Astrocyte (in vitro differentiated cells and primary cell): ENCODE data around the gene NRG3. TPM values are rescaled to one million over a fixed set of nuclear protein-coding genes. Genes with fewer than 3 reads are reported as not detected.

Experiments
- DNase-seq: peaks from one replicate; pipeline ENCODE4 v3.0.0-alpha.2; 2010; ENCODE audit warnings: low read depth
- FAIRE-seq: peaks from 2 replicates; lab custom pipeline; 2011; peaks lifted over from hg19 to GRCh38; lab: Jason Lieb, UNC
- H2AFZ ChIP-seq: 2 replicates; pipeline ENCODE4 v1.6.0; 2012; ENCODE audit warnings: low read depth, low read length, inconsistent platforms
- H3K27ac ChIP-seq: 2 replicates; pipeline ENCODE4 v1.5.1; 2011; ENCODE audit warnings: low read depth, low read length, inconsistent platforms
- H3K27me3 ChIP-seq: 2 replicates; pipeline ENCODE4 v1.6.0; 2011; ENCODE audit warnings: low read length, inconsistent platforms; ENCODE audit not compliant: insufficient read depth
- H3K36me3 ChIP-seq: 2 replicates; pipeline ENCODE4 v1.5.1; 2011; ENCODE audit warnings: low read length, inconsistent platforms; ENCODE audit not compliant: insufficient read depth
- H3K4me1 ChIP-seq: 2 replicates; pipeline ENCODE4 v1.5.1; 2011; ENCODE audit warnings: low read length, inconsistent platforms; ENCODE audit not compliant: insufficient read depth
- H3K4me2 ChIP-seq: 2 replicates; pipeline ENCODE4 v1.6.0; 2012; ENCODE audit warnings: low read length, inconsistent platforms
- H3K4me3 ChIP-seq: 2 replicates; pipeline ENCODE4 v1.5.1; 2011; ENCODE audit warnings: low read depth, mild to moderate bottlenecking, low read length, inconsistent platforms; ENCODE audit not compliant: insufficient read depth
- H3K79me2 ChIP-seq: 2 replicates; pipeline ENCODE4 v1.6.0; 2012; ENCODE audit warnings: mild to moderate bottlenecking, low read length, inconsistent platforms; ENCODE audit not compliant: insufficient read depth
- H3K9ac ChIP-seq: 2 replicates; pipeline ENCODE4 v1.6.0; 2012; ENCODE audit warnings: mild to moderate bottlenecking, low read length, inconsistent platforms
- H3K9me3 ChIP-seq: 2 replicates; pipeline ENCODE4 v1.5.1; 2012; ENCODE audit warnings: low read depth, mild to moderate bottlenecking, low read length, inconsistent platforms; ENCODE audit not compliant: insufficient read depth
- H4K20me1 ChIP-seq: 2 replicates; pipeline ENCODE4 v1.6.0; 2012; ENCODE audit warnings: low read length, inconsistent platforms; ENCODE audit not compliant: insufficient read depth
- H3K27ac Mint-ChIP-seq: one replicate; pipeline ENCODE4 v1.8.0; 2021; ENCODE audit warnings: mild to moderate bottlenecking, mixed read lengths; ENCODE audit not compliant: unreplicated experiment
- H3K27me3 Mint-ChIP-seq: one replicate; pipeline ENCODE4 v1.8.0; 2021; ENCODE audit warnings: low read depth, mixed read lengths; ENCODE audit not compliant: unreplicated experiment
- H3K36me3 Mint-ChIP-seq: one replicate; pipeline ENCODE4 v1.8.0; 2021; ENCODE audit warnings: low read depth, mixed read lengths; ENCODE audit not compliant: unreplicated experiment
- H3K4me1 Mint-ChIP-seq: one replicate; pipeline ENCODE4 v1.8.0; 2021; ENCODE audit warnings: low read depth, mixed read lengths; ENCODE audit not compliant: unreplicated experiment
- H3K4me3 Mint-ChIP-seq: one replicate; pipeline ENCODE4 v1.8.0; 2021; ENCODE audit warnings: mild to moderate bottlenecking, moderate library complexity, mixed read lengths; ENCODE audit not compliant: unreplicated experiment
- H3K9me3 Mint-ChIP-seq: one replicate; pipeline ENCODE4 v1.8.0; 2021; ENCODE audit warnings: mild to moderate bottlenecking, mixed read lengths; ENCODE audit not compliant: unreplicated experiment
- CTCF ChIP-seq: IDR thresholded peaks from 2 replicates; pipeline ENCODE4 v1.5.1; 2011; ENCODE audit warnings: low read depth, mild to moderate bottlenecking, inconsistent platforms, low read length, moderate library complexity; ENCODE audit not compliant: insufficient read depth
- EZH2 ChIP-seq: IDR thresholded peaks from 2 replicates; pipeline ENCODE4 v1.6.1; 2012; ENCODE audit warnings: mild to moderate bottlenecking, low read length, inconsistent platforms; ENCODE audit not compliant: insufficient read depth
- total RNA-seq: library from RNA; stranded (reverse); gene quantifications from 2 replicates; pipeline ENCODE4 v1.2.1, GENCODE V29; 2021

NRG3 gene
- total RNA-seq, 1 donor from 2014 or later, result 2.1 TPM

GRCh38 chr10:82420001-82420400, 545.0 kb downstream of the NRG3 start:
- no peaks in the 10 kb centered on the region for H3K36me3 Mint-ChIP-seq
- H3K27ac Mint-ChIP-seq, result no peak overlapping the region
- no peak for TF ChIP-seq EZH2
- TF ChIP-seq CTCF, result no peak
- Histone ChIP-seq H3K36me3 (no peaks in the 10 kb centered on the region), H3K9me3 (no peaks in the 10 kb centered on the region), H2AFZ (no peak overlapping the region), H3K27me3 (no peaks in the 10 kb centered on the region), H3K4me3 (no peak overlapping the region), H4K20me1 (no peaks in the 10 kb centered on the region), H3K9ac (no peak overlapping the region), H3K27ac (no peak overlapping the region), H3K4me1 (no peaks in the 10 kb centered on the region), H3K4me2 (no peak overlapping the region), H3K79me2 (no peaks in the 10 kb centered on the region)
- no peaks in the 10 kb centered on the region for H3K4me1 Mint-ChIP-seq
- no peaks in the 10 kb centered on the region for H3K27me3 Mint-ChIP-seq
- FAIRE-seq, result no peak
- DNase-seq, result no peak
- no peak overlapping the region for H3K4me3 Mint-ChIP-seq
- H3K9me3 Mint-ChIP-seq, result no peaks in the 10 kb centered on the region

GRCh38 chr10:82429302-82429701, 554.3 kb downstream of the NRG3 start:
- Mint-ChIP-seq H3K36me3 (no peaks in the 10 kb centered on the region), H3K9me3 (peaks cover 23% of the 10 kb centered on the region)
- no peak for FAIRE-seq

More at GRCh38 chr10:82429302-82429701, 554.3 kb downstream of the NRG3 start:
- H3K4me1 ChIP-seq, result no peaks in the 10 kb centered on the region
- no peak overlapping the region for H2AFZ ChIP-seq
- H3K4me2 ChIP-seq, result no peak overlapping the region
- H3K27ac ChIP-seq, result no peak overlapping the region
- no peak overlapping the region for H3K9ac ChIP-seq
- no peaks in the 10 kb centered on the region for H3K36me3 ChIP-seq
- Mint-ChIP-seq H3K4me3 (no peak overlapping the region), H3K4me1 (no peaks in the 10 kb centered on the region), H3K27ac (no peak overlapping the region), H3K27me3 (no peaks in the 10 kb centered on the region)
- H3K27me3 ChIP-seq, result no peaks in the 10 kb centered on the region
- H3K9me3 ChIP-seq, result no peaks in the 10 kb centered on the region
- no peak for DNase-seq
- H3K79me2 ChIP-seq, result no peaks in the 10 kb centered on the region
- H4K20me1 ChIP-seq, result no peaks in the 10 kb centered on the region
- TF ChIP-seq CTCF (no peak), EZH2 (no peak)
- no peak overlapping the region for H3K4me3 ChIP-seq
